ENCODE measurements around the gene FAM209B.
A peak's percentile ranks its signal among the peaks of the same experiment; 100 is the strongest.
"Not testable (repeated sequence)": the region's sequence is repeated elsewhere in the genome, so short reads cannot be mapped to it uniquely, and the experiment has no call there.

FAM209B gene

DNA sequence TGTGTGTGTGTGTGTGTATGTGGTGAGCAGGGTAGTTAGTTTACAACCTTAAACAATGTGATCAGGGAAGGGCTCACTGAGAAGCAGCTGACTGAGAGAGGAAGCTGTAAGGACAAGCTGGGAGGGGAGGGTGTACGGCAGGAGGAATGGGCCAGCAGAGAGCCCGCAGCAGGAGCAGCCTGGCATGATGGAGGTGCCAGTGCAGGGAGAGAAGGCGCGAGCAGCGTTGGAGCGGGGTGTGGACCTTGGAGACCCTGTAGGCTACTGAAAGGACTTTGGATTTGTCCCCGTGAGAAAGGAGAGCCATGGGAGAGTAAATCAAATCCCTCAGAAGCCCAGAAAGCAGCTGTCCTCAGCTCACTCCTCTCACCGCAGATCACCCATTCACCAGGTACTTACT lies 18.5 kb downstream of the FAM209B start:
- H3K27me3 Mint-ChIP-seq (ENCODE audit: low read depth), result peaks cover 28% of the 10 kb centered on the region
- H3K27ac Mint-ChIP-seq, result no peak overlapping the region
- TF ChIP-seq, protein P1, sequence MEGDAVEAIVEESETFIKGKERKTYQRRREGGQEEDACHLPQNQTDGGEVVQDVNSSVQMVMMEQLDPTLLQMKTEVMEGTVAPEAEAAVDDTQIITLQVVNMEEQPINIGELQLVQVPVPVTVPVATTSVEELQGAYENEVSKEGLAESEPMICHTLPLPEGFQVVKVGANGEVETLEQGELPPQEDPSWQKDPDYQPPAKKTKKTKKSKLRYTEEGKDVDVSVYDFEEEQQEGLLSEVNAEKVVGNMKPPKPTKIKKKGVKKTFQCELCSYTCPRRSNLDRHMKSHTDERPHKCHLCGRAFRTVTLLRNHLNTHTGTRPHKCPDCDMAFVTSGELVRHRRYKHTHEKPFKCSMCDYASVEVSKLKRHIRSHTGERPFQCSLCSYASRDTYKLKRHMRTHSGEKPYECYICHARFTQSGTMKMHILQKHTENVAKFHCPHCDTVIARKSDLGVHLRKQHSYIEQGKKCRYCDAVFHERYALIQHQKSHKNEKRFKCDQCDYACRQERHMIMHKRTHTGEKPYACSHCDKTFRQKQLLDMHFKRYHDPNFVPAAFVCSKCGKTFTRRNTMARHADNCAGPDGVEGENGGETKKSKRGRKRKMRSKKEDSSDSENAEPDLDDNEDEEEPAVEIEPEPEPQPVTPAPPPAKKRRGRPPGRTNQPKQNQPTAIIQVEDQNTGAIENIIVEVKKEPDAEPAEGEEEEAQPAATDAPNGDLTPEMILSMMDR (IDR thresholded peaks at IDR 0.05; ENCODE audit: unreplicated experiment in 3 of 3), result no peak

DNA sequence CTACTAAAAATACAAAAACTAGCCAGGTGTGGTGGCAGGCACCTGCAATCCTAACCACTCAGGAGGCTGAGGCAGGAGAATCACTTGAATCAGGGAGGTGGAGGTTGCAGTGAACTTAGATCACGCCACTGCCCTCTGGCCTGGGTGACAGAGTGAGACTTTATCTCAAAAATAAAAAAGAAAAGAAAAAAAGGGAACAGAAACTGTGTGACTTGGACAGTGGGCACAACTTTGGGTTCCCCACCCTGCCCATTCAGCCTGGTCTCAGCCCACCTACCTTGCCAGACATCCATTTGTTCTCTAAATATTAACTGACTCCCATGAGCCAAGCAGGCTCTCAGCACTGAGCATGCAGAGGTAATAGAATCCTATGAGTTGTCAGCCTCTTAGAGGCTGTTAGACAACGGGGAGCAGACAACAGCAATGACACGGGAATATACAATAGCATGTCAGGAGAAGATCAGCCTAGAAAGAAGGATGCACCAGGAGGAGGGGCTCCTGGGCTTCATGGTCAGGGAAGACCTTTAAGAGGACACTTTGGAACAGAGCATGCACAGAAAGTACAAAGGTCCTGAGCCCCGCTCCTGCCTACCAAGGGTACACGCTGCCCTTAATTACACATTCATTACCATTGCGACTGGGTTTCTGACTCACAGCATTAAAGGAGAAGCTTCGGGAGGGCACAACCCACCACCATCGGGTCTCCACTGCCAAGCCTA lies 20.0 kb downstream of the FAM209B start:
- Mint-ChIP-seq H3K4me1 (peaks cover 13% of the 10 kb centered on the region), H3K27me3 (ENCODE audit: low read depth) (peaks cover 28% of the 10 kb centered on the region), H3K36me3 (ENCODE audit: low read depth) (no peaks in the 10 kb centered on the region), H3K4me3 (no peak overlapping the region), H3K27ac (no peak overlapping the region), H3K9me3 (peaks cover 7% of the 10 kb centered on the region)
- TF ChIP-seq, protein P1 (IDR thresholded peaks at IDR 0.05; ENCODE audit: unreplicated experiment in 3 of 3), result no peak

More for the DNA sequence above, 18.5 kb downstream of the FAM209B start:
- Mint-ChIP-seq H3K9me3 (peaks cover 11% of the 10 kb centered on the region), H3K36me3 (ENCODE audit: low read depth) (no peaks in the 10 kb centered on the region), H3K4me3 (no peak overlapping the region), H3K4me1 (peaks cover 13% of the 10 kb centered on the region)

DNA sequence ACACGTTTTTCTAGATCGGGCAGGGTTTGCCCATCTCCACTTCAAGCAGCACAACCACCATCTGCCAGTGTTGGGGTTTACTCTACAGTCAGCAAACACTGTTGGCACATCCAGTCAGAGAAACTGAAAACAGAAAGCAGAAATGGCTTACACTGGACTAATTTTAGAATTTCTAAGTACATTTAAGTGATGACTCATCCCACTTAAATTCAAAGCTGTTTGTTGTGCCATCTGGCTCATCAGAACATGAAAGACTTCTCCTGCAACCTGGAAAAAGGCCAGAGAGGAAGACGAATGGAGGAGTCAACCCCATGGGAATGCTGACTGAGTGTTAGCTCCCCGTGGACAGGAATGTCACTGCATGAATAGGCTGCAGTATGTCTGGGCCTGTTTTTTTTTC lies 21.8 kb downstream of the FAM209B start:
- TF ChIP-seq, protein P1 (IDR thresholded peaks at IDR 0.05; ENCODE audit: unreplicated experiment in 3 of 3), result no peak
- H3K4me3 Mint-ChIP-seq, result no peak overlapping the region
- H3K27me3 Mint-ChIP-seq (ENCODE audit: low read depth), result peaks cover 23% of the 10 kb centered on the region
- H3K36me3 Mint-ChIP-seq (ENCODE audit: low read depth), result no peaks in the 10 kb centered on the region
- no peaks in the 10 kb centered on the region for H3K9me3 Mint-ChIP-seq
- H3K4me1 Mint-ChIP-seq, result peaks cover 13% of the 10 kb centered on the region
- peak overlapping the region in 1 of 3 experiments; percentile 18 for H3K27ac Mint-ChIP-seq

DNA sequence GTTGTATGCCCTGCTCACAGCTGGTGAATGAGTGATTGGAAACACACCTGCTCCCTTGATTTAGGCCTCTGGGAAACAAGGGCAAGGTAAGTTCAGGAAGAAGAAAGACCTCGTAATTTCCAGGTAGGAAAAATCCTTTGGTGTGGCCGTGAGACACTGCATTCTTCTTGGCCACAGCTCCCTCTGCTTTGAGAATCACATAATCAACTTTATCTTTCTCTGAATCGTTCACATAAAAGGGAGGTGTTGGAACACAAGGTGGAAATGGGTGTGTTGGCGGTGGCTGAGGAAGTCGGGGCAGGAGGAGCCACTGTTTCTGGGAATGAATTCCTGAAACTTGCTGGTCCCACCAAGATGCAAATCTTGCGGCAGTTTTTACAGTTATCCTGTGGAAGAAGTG lies 25.9 kb downstream of the FAM209B start:
- H3K27me3 Mint-ChIP-seq (ENCODE audit: low read depth), result peaks cover 20% of the 10 kb centered on the region
- TF ChIP-seq, protein P1 (IDR thresholded peaks at IDR 0.05; ENCODE audit: unreplicated experiment in 3 of 3), result no peak
- H3K27ac Mint-ChIP-seq, result no peak overlapping the region
- peaks cover 8% of the 10 kb centered on the region for H3K4me1 Mint-ChIP-seq
- no peaks in the 10 kb centered on the region for H3K9me3 Mint-ChIP-seq
- H3K4me3 Mint-ChIP-seq, result no peak overlapping the region
- H3K36me3 Mint-ChIP-seq (ENCODE audit: low read depth), result no peaks in the 10 kb centered on the region

DNA sequence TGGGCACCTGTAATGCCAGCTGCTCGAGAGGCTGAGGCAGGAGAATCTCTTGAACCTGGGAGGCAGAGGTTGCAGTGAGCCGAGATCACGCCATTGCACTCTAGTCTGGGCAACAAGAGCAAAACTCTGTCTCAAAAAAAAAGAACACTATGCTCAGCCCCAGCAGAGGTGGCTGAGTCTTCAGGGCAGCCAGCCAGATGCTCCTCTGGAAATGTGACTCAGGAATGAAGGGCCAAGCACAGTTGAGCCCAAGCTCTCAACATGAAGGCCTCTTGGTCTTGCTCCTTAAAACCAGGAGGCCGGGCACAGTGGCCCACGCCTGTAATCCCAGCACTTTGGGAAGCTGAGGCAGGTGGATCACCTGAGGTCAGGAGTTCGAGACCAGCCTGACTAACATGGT lies 31.5 kb downstream of the FAM209B start:
- H3K4me3 Mint-ChIP-seq; H3K4me1 Mint-ChIP-seq; H3K27ac Mint-ChIP-seq; H3K9me3 Mint-ChIP-seq; H3K36me3 Mint-ChIP-seq (ENCODE audit: low read depth): not testable (repeated sequence)
- peaks cover 12% of the 10 kb centered on the region for H3K27me3 Mint-ChIP-seq (ENCODE audit: low read depth)

DNA sequence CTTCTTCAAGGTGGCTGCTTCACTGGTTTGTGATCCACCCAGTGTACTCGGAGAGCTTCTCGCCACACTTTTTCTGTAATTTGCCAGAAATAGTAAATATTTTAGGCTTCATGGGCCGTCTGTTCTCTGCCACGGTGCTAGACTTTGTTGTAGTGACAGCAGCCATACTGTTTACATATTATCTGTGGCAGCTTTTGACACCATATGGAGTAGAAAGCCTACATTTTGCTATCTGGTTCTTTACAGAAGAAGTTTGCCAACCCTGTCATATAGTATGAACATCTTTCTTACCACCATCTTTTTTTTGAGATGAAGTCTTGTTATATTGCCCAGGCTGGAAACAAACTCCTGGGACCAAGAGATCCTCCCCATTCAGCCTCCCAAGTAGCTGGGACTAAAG lies 32.5 kb downstream of the FAM209B start:
- Mint-ChIP-seq H3K4me1 (peaks cover 6% of the 10 kb centered on the region), H3K27ac (no peak overlapping the region), H3K27me3 (ENCODE audit: low read depth) (peaks cover 18% of the 10 kb centered on the region), H3K36me3 (ENCODE audit: low read depth) (no peaks in the 10 kb centered on the region), H3K9me3 (no peaks in the 10 kb centered on the region), H3K4me3 (no peak overlapping the region)
- TF ChIP-seq, protein P1 (IDR thresholded peaks at IDR 0.05; ENCODE audit: unreplicated experiment in 3 of 3), result no peak

All from nephron (organoid).